GM06990 (cell line): Measurements from ENCODE around the gene NCR2.

Experiments
- DNase-seq: peaks from one replicate; pipeline ENCODE4 v3.0.0-alpha.2; 2011; ENCODE audit not compliant: insufficient read length; ENCODE audit errors: extremely low read depth
- H3K27me3 ChIP-seq: replicated peaks from 2 replicates; pipeline ENCODE4 v1.6.0; 2011; ENCODE audit warnings: low read length; ENCODE audit not compliant: control insufficient read depth, insufficient read depth
- H3K36me3 ChIP-seq: 2 replicates; pipeline ENCODE4 v1.5.1; 2011; ENCODE audit warnings: low read length; ENCODE audit not compliant: control insufficient read depth, insufficient read depth
- H3K4me3 ChIP-seq: replicated peaks from 2 replicates; pipeline ENCODE4 v1.5.1; 2011; ENCODE audit warnings: low read depth, mild to moderate bottlenecking, control low read depth, low read length
- TF ChIP-seq, protein P1 (sequence below): IDR thresholded peaks from 2 replicates; pipeline ENCODE4 v1.5.1; 2011; ENCODE audit warnings: low read length, control low read depth, mild to moderate bottlenecking, inconsistent platforms; ENCODE audit not compliant: insufficient read depth, poor library complexity, severe bottlenecking

NCR2 gene

DNA sequence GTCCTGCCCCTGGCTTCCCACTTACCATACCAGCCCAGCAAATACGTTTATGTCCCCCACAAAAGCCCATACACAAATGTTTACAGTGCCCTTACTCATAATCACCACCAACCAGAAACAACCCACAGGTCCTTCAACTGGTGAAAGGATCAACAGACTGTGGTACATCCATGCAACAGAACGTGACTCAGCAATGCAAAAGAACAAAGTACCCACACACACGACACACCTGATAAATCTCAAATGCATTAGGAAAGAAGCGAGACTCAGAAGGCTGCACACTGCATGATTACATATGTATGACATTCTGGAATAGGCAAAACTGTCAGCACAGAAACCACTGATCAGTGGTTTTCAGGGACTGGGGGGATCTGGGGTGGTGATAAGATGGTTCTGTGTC, 20.5 kb downstream of the NCR2 start:
- TF ChIP-seq, protein P1, sequence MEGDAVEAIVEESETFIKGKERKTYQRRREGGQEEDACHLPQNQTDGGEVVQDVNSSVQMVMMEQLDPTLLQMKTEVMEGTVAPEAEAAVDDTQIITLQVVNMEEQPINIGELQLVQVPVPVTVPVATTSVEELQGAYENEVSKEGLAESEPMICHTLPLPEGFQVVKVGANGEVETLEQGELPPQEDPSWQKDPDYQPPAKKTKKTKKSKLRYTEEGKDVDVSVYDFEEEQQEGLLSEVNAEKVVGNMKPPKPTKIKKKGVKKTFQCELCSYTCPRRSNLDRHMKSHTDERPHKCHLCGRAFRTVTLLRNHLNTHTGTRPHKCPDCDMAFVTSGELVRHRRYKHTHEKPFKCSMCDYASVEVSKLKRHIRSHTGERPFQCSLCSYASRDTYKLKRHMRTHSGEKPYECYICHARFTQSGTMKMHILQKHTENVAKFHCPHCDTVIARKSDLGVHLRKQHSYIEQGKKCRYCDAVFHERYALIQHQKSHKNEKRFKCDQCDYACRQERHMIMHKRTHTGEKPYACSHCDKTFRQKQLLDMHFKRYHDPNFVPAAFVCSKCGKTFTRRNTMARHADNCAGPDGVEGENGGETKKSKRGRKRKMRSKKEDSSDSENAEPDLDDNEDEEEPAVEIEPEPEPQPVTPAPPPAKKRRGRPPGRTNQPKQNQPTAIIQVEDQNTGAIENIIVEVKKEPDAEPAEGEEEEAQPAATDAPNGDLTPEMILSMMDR = no peak
- Histone ChIP-seq H3K27me3 (no peaks in the 10 kb centered on the region; the same call in 1 of the 2 replicates), H3K36me3 (no peaks in the 10 kb centered on the region), H3K4me3 (no peak overlapping the region)
- DNase-seq = no peak

DNA sequence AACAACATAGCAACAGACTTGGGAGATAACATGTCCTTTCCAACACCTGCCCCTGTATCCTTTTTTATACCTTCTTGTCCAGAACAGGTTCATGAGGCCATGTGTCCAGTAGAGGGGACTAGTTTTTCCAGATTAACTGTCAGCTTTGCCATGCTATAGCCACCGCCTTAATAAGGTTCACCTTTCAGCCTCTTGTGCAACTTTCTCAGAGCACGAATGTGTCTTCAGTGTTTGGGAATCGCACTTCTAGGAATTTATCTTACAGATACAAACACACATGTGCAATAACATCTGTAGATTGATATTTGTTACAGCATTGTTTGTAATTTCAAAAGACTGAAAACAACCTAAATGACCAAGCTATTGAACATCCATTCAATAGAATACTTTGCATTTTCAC, 21.4 kb downstream of the NCR2 start:
- Histone ChIP-seq H3K36me3 (no peaks in the 10 kb centered on the region), H3K4me3 (no peak overlapping the region), H3K27me3 (no peaks in the 10 kb centered on the region; the same call in 1 of the 2 replicates)
- TF ChIP-seq, protein P1 = no peak
- no peak for DNase-seq

DNA sequence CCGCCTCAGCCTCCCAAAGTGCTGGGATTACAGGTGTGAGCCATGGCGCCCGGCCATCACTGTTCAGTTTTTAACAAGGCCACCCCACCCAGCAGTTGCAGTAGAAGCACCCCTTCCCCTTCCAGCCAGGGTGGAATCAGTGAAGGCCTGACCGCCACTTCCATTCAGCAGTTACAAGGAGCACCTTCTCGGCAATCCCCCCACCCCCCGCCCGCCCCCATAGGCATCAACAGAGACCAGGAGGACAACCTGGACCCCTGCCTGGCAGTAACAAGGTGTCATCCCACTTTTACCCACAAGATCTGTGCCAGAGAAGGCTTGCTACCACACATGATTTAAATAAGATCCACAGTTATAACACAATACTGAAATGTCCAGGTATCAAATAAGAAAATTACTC, 23.1 kb downstream of the NCR2 start:
- no peak overlapping the region for H3K4me3 ChIP-seq
- H3K27me3 ChIP-seq = no peaks in the 10 kb centered on the region
- TF ChIP-seq, protein P1 = no peak
- no peak for DNase-seq
- no peaks in the 10 kb centered on the region for H3K36me3 ChIP-seq

DNA sequence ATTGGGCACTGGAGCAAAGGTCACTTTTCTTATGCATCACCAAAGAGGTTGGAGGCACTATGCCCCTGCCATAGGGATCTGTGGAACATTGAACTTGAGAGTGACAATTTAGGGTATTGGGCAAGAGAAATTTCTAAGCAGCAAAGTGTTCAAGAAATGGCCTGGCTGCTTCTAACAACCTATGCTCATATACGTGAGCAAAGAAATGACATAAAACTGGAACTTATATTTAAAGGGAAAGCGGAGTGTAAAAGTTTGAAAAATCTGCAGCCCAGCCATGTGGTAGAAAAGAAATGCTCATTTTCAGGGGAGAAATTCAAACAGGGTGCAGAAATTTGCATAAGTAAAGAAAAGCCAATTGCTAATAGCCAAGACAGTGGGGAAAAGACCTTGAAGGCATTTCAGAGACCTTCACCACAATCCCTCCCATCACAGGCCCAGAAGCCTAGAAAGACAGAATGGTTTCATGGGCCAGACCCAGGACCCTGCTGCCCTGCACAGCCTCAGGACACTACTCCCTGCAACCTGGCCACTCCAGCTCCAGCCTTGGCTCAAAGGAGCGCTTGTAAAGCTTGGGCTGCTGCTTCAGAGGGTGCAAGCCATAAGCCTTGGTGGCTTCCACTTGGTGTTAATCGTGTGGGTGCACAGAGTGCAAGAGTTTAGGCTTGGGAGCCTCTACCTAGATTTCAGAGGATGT, 24.4 kb downstream of the NCR2 start:
- Histone ChIP-seq H3K4me3 (no peak overlapping the region), H3K36me3 (no peaks in the 10 kb centered on the region), H3K27me3 (no peaks in the 10 kb centered on the region)
- TF ChIP-seq, protein P1 = no peak
- no peak for DNase-seq

DNA sequence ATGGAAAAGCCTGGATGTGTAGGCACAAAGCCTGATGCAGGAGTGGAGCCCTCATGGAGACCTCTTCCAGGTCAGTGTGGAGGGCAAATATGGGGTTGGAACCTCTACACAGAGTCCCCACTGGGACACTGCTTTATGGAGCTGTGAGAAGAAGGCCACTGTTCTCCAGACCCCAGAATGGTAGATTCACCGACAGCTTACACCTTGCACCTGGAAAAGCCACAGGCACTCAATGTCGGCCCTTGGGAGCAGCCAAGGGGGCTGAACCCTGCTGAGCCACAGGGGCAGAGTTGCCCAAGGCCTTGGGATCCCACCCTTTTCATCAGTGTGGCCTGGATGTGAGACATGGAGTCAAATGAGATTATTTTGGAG, 24.9 kb downstream of the NCR2 start:
- Histone ChIP-seq H3K4me3 (no peak overlapping the region), H3K27me3 (no peaks in the 10 kb centered on the region), H3K36me3 (no peaks in the 10 kb centered on the region)
- TF ChIP-seq, protein P1 = no peak
- no peak for DNase-seq

DNA sequence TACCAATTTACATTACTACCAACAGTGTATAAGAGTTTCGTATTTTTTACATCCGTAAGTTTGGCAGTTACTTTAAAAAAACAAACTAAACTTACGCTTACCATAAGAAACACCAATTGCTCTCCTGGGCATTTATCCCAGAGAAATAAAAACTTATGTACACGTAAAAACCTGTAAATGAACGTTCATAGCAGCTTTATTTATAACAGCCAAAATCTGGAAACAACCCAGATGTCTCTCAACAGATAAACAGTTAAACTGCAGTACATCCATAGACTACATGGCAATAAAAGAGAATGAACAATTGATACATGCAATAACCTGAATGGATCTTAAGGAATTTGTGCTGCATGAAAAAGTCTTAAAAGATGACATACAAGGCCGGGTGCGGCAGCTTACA, 30.7 kb downstream of the NCR2 start:
- no peaks in the 10 kb centered on the region for H3K27me3 ChIP-seq
- H3K4me3 ChIP-seq = no peak overlapping the region
- TF ChIP-seq, protein P1 = no peak
- DNase-seq = no peak
- no peaks in the 10 kb centered on the region for H3K36me3 ChIP-seq
